Stomach (tissue), 4 donors: Measurements from ENCODE around the gene NSD2.

Experiments
- EP300 ChIP-seq: sonication (generic); formaldehyde crosslinking; IDR thresholded peaks from one replicate; pipeline ENCODE4 v1.6.1; 2017; ENCODE audit warnings: antibody characterized with exemption
- POLR2A ChIP-seq, 4 donors: fragments of 450-650 bp; IDR thresholded peaks; one replicate each; pipeline ENCODE4 v1.6.1; 2016; ENCODE audit warnings: antibody characterized with exemption in 4 of 4, control low read depth in 2 of 4, mild to moderate bottlenecking in 1 of 4, moderate library complexity in 1 of 4
- TF ChIP-seq, protein P1 (sequence below), 7 experiments: fragments of 450-650 bp in 4 of 7; fragments of 200-600 bp in 3 of 7; sonication (generic) in 3 of 7; IDR thresholded peaks; one replicate each; pipeline ENCODE4 v1.5.1; 2016 to 2019; ENCODE audit warnings: antibody characterized with exemption in 7 of 7, control low read depth in 2 of 7, mild to moderate bottlenecking in 1 of 7

DNA sequence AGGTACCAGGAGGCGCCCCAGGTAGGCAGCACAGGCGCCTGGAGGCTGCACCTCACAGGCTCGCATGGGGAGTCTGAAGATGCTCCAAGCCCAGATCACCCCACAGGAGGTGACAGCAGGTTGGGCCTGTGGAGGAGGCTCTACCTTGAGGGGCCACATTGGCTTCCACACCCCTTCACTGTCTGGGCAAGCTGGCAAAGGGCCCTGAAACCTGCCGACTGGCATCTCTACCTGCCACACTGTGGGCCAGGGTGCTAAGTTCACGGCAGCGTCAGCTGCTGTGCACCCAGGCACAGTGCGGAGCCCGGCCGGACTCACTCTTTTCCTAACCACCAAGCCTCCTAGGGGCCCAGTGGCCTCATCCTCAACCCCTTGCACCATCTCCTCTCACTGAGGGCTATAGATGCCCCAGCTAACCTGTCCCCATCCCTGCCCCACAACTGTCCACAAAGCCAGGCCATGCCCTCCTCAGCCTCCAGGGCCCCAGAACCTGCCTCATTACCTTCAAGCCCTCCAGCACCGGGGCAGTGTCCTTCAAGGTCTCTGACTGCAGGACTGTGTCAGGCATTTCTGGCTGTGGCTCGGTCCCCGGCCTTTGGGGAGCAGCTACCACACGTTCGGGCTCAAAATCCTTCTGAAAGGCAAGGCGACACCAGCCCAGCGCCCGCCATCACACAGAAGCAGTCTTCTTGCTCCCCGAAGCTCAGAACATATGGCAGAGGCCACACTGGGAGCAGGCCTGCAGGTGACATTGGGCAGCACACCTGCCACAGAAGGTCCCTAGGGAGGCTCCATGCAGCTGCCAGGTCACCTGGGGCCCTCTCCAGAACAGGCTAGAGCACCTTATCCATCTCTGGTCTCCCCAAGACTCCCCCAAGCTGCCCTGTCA is 49.3 kb upstream of the NSD2 start:
- no peak for TF ChIP-seq POLR2A (IDR thresholded peaks at IDR 0.05)
- TF ChIP-seq, protein P1, sequence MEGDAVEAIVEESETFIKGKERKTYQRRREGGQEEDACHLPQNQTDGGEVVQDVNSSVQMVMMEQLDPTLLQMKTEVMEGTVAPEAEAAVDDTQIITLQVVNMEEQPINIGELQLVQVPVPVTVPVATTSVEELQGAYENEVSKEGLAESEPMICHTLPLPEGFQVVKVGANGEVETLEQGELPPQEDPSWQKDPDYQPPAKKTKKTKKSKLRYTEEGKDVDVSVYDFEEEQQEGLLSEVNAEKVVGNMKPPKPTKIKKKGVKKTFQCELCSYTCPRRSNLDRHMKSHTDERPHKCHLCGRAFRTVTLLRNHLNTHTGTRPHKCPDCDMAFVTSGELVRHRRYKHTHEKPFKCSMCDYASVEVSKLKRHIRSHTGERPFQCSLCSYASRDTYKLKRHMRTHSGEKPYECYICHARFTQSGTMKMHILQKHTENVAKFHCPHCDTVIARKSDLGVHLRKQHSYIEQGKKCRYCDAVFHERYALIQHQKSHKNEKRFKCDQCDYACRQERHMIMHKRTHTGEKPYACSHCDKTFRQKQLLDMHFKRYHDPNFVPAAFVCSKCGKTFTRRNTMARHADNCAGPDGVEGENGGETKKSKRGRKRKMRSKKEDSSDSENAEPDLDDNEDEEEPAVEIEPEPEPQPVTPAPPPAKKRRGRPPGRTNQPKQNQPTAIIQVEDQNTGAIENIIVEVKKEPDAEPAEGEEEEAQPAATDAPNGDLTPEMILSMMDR (IDR thresholded peaks at IDR 0.05): no peak
- TF ChIP-seq EP300: no peak
